COR-L47 (cell line): ENCODE data around the gene ZC3H7A.

Source experiments
- DNase-seq: peaks from one replicate; lab custom pipeline; 2025; lab: John Stamatoyannopoulos, UW

Gene ZC3H7A

DNA sequence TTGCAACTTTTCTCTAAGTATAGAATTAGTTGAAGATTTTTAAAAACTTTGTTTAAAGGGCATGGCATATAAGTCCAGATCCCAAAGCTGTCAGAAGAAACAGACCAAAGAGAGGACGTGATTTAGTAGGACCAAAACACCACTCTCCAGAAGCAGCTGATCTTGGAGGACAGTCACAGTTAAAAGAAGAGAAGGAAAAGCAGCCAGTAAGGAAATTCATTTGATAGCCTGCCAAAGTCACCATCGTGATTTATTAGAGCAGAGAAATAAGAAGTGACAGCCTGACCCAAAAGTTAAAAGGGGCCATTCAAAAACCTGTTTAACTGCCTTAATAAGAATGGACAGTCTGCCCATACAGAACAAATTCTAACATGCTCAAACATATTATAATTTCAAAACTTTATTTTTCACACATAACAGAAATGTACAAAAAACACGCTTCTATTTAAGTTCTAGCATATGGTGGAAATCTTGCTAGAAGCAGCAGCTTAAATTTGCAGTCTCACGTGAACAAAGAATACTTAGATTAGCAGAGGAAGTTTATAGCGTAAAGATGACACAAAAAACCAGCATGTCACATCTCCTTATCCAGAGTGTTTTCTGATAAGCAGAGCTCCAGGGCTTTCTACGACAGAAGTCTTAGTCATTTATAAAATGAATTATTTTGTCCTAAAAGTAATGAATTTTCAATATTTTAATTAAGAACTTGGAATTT lies 91.6 kb downstream of the ZC3H7A start:
- DNase-seq, result no peak
